Mammary epithelial cell (primary cell): ENCODE measurements around the gene KIF1A.

Experiments
- EZH2 ChIP-seq: IDR thresholded peaks from 2 replicates; pipeline ENCODE4 v1.6.1; 2012; ENCODE audit warnings: low read length, inconsistent platforms, borderline replicate concordance
- TF ChIP-seq, protein P1 (sequence below), 2 donors: IDR thresholded peaks in 1 of 2; conservative IDR thresholded peaks in 1 of 2; 2 replicates each; pipeline ENCODE4 v1.5.1; 2011 to 2012; ENCODE audit warnings: inconsistent platforms in 2 of 2, low read length in 2 of 2, mild to moderate bottlenecking in 2 of 2, control low read depth in 1 of 2, low read depth in 1 of 2; ENCODE audit not compliant: insufficient read depth in 1 of 2; ENCODE audit errors: extremely low read depth in 1 of 2

DNA sequence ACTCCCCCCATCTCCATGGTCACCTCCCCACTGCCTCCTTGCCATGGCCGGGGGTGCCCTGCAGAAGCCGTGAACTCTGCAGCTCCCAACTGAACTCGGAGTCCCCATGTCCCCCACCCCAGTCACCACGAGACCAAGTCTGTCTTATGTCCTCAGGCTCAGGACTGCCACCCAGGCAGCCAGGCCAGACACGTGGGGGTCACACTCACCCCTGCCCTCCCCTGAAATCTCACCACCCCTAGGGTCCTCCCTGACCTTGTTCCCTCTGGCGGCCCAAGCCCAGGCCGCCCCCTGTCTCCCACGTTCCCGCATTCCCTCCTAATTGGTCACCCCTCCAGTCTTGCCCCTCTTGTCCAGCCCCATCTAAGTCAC, 117.4 kb downstream of the KIF1A start:
- TF ChIP-seq, protein P1, sequence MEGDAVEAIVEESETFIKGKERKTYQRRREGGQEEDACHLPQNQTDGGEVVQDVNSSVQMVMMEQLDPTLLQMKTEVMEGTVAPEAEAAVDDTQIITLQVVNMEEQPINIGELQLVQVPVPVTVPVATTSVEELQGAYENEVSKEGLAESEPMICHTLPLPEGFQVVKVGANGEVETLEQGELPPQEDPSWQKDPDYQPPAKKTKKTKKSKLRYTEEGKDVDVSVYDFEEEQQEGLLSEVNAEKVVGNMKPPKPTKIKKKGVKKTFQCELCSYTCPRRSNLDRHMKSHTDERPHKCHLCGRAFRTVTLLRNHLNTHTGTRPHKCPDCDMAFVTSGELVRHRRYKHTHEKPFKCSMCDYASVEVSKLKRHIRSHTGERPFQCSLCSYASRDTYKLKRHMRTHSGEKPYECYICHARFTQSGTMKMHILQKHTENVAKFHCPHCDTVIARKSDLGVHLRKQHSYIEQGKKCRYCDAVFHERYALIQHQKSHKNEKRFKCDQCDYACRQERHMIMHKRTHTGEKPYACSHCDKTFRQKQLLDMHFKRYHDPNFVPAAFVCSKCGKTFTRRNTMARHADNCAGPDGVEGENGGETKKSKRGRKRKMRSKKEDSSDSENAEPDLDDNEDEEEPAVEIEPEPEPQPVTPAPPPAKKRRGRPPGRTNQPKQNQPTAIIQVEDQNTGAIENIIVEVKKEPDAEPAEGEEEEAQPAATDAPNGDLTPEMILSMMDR (conservative IDR thresholded peaks at IDR 0.05 in 1 of 2, IDR thresholded peaks at IDR 0.05 in 1 of 2; ENCODE audit: extremely low read depth in 1 of 2, insufficient read depth in 1 of 2, low read depth in 1 of 2, low read length in 2 of 2): no peak
- no peak for TF ChIP-seq EZH2
